AG10803 (cell line): ENCODE results near the gene RAPGEF5.

Source experiments
- DNase-seq: peaks from one replicate; pipeline ENCODE4 v3.0.0; 2010; ENCODE audit warnings: low read depth
- H3K4me3 ChIP-seq: 2 replicates; pipeline ENCODE4 v1.5.1; 2011; ENCODE audit warnings: mild to moderate bottlenecking, low read length, control low read depth
- CTCF ChIP-seq: conservative IDR thresholded peaks from 2 replicates; pipeline ENCODE4 v1.5.1; 2011; ENCODE audit warnings: mild to moderate bottlenecking, low read length, control low read depth, inconsistent platforms

Gene RAPGEF5

DNA sequence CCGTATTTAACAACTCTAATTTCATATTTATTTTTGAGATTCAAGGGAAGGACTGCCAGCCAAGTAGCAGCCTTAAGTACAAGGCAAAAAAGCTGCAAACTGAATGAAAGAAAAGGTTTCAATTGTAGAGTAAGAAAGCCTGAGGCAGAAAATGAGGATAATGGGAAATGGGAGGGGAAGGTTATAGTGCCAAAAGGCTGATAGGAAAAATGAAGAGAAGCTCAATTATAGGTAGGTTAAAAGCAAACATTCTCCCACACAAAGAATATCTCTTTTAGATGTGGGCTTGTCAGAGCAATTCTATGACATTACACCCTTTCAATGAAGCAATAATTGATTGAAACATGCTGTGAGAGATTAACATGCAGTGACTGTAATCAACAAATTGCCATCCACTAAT lies 175.3 kb downstream of the RAPGEF5 start:
- DNase-seq = no peak
- TF ChIP-seq CTCF = no peak
- H3K4me3 ChIP-seq = no peak overlapping the region

- no peak for TF ChIP-seq CTCF
- H3K4me3 ChIP-seq = no peak overlapping the region
- no peak for DNase-seq
These were observed 177.5 kb downstream of the RAPGEF5 start for GRCh38 chr7:22179442-22179879.

DNA sequence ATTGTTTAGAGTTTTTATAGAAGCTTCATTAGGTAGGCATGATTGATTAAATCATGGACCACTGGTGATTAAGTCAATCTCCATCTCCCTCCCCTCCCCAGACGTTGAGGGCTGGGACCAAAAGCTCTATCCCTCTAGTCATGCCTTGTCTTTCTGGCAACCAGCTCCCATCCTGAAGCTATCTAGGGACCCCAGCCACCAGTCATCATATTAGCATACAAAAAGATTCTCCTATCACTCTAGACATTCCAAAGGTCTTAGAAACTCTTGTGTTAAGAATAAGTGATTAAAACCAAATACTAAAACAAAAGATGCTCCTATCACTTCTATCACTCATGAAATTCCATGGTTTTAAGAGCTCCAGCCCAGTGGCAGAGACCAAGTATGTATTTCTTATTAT lies 178.2 kb downstream of the RAPGEF5 start:
- no peak for DNase-seq
- H3K4me3 ChIP-seq = no peak overlapping the region
- no peak for TF ChIP-seq CTCF

DNA sequence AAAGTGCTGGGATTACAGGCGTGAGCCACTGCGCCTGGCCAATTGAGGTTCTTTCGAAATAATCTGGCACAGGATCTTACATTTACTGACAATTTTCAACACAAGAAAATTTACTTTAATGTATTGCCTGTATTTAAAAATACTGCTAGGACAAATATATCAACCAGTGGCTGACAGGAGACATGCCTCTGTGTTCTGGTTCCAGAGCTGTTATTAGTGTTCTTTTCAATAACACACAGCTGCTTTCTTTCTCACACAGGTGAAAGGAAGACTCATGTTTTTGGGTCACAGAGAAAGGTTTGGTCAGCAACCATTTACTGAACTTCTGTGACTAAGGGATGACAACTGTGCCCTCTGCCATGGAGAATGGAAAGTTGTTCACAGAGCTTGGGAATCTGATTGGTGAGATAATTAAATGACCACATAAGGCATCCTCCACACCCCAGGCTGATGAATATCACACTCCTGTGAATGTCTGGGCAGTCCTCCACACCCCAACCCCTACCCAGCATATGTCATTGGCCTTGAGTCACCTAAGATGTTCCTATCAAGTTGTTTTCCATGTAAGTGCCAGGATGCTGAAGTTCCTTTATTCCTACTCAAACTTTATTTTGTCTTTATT lies 180.1 kb downstream of the RAPGEF5 start:
- DNase-seq = no peak
- H3K4me3 ChIP-seq = no peak overlapping the region
- TF ChIP-seq CTCF = no peak

DNA sequence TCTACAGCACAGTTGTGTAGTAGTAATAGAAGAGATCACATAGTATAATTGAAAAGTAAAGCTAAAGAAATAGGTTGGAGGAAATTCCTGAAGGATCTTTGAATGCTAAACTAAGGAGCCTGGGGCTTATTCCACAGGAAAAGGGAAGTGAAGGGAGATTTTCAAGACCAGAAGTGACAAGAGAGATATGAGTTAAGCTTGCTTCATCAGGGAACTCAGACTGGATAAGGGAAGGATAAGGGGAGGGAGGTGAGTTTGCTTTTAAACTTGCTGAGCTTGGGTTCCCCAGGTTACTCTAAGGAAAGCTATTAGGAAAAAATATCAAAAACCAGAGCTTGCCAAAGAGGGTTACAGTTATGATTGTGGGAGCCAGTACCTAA lies 182.4 kb downstream of the RAPGEF5 start:
- no peak for DNase-seq
- no peak overlapping the region for H3K4me3 ChIP-seq
- TF ChIP-seq CTCF = no peak

DNA sequence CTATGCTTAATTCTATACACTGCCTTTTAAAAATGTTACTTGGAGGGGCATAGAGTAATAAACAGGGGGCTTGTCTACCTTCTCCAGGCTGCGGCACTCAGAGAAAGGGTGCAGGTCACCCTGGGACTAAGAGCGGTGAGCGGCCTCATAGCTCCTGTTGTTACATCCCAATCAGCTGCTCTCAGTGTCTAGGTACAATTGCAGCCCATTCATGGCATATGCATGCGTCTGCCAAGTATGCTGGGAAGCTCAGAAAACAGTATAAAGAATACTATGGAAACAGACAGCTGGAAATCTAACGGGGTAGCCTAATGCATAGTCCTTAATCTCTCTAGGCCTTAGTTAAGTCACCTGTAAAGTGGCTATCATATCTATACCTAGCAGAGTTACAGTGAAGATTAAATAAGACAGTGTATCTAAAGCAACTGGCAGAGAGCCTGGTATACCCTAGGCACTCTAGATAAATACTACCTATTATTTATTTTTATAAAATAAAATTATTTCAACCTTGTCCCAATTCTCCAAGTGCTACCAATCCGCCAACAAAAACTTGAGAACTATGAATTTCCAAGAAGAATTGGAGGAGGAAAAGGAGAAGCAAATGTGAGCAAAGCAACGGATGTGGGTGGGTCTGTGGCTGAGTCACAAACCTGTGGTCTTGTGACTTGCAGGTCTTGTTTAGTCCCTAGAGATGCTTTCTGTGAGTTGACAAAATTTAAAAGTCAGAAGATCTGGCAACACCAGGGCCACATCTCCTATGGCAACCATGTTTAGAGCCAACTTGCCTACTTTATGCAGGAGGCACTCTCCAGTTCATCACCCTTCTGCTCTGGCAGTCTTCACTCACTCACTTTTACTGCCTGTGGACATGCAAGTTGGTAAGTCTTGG lies 183.0 kb downstream of the RAPGEF5 start:
- no peak for DNase-seq
- TF ChIP-seq CTCF = no peak
- no peak overlapping the region for H3K4me3 ChIP-seq

GRCh38 chr7:22168129-22168634 lies 188.8 kb downstream of the RAPGEF5 start:
- no peak for DNase-seq

More at GRCh38 chr7:22168129-22168634, 188.8 kb downstream of the RAPGEF5 start:
- TF ChIP-seq CTCF = no peak
- no peak overlapping the region for H3K4me3 ChIP-seq
